NCI-H510A (cell line): ENCODE results near the gene LZTS2.

Experiments
- DNase-seq: peaks from one replicate; lab custom pipeline; 2025; lab: John Stamatoyannopoulos, UW

LZTS2 gene

GRCh38 chr10:100998183-100998990 lies 1.2 kb upstream of the LZTS2 start:
- DNase-seq = peak; percentile 91

- DNase-seq = peak; percentile 47
Measured at GRCh38 chr10:100998991-100999741, 442 bp upstream of the LZTS2 start.

- peak; percentile 25 for DNase-seq
Measured at GRCh38 chr10:101000127-101000914, 713 bp downstream of the LZTS2 start.

DNA sequence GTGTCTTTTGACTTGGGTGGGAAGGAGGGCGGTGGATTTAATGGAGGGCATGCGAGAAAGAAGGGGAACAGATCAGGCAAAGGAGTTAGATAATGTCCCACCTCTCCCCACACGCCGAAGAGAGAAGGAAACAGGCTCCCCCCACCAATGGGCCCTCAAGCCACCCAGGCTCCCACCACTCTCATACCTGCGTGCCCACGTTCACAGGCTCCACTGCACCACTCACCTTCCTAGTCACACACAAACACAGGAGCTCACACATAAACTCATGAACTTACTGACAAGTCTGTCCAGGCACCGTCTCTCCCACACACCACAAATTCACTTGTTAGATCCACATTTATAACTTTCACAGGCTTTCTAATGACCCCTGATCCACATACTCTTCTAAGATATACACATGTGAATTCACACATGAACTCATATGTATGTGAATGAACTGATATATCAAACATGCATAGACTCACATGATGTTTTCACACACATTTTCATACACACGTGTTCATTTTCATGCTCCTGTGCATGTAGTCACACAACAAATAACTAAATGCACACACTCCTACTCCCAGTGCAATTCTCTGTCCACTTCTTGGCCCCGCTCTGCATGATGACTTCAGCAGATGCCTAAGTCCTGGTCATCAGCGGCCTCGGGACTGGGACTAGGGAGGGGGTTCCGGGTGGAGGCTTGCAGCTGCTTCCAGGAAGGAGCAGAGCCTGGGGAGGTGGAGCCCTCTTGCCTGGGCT lies 1.5 kb downstream of the LZTS2 start:
- peak; percentile 26 for DNase-seq

- DNase-seq = no peak
Measured at GRCh38 chr10:101001659-101002035, 2.0 kb downstream of the LZTS2 start.

DNA sequence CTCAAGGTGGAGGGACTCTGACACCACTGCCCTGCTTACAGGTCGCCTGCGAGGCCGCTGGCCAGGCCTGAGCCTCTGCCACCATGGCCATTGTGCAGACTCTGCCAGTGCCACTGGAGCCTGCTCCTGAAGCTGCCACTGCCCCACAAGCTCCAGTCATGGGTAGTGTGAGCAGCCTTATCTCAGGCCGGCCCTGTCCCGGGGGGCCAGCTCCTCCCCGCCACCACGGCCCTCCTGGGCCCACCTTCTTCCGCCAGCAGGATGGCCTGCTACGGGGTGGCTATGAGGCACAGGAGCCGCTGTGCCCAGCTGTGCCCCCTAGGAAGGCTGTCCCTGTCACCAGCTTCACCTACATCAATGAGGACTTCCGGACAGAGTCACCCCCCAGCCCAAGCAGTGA lies 2.8 kb downstream of the LZTS2 start:
- DNase-seq = no peak

- no peak for DNase-seq
Measured at GRCh38 chr10:101003639-101004206, 4.1 kb downstream of the LZTS2 start.

DNA sequence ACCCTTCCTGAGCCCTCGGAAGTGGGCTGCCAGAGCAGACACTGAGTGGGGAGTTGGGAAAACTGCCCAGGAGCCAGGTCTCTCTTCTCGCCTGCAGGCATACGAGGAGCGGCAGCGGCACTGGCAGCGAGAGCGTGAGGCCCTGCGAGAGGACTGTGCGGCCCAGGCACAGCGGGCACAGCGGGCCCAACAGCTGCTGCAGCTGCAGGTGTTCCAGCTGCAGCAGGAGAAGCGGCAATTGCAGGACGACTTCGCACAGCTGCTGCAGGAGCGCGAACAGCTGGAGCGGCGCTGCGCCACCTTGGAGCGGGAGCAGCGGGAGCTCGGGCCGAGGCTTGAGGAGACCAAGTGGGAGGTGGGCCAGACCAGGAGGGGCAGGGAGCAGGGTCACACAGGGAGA lies 5.8 kb downstream of the LZTS2 start:
- no peak for DNase-seq

GRCh38 chr10:101005869-101006567 lies 6.4 kb downstream of the LZTS2 start:
- no peak for DNase-seq

DNA sequence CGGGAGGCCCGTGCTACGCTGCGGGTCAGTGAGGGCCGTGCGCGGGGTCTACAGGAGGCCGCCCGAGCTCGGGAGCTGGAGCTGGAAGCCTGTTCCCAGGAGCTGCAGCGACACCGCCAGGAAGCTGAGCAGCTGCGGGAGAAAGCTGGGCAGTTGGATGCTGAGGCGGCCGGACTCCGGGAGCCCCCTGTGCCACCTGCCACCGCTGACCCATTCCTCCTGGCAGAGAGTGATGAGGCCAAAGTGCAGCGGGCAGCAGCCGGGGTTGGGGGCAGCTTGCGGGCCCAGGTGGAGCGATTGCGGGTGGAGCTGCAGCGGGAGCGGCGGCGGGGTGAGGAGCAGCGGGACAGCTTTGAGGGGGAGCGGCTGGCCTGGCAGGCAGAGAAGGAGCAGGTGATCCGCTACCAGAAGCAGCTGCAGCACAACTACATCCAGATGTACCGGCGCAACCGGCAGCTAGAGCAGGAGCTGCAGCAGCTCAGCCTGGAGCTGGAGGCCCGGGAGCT lies 7.0 kb downstream of the LZTS2 start:
- no peak for DNase-seq

DNA sequence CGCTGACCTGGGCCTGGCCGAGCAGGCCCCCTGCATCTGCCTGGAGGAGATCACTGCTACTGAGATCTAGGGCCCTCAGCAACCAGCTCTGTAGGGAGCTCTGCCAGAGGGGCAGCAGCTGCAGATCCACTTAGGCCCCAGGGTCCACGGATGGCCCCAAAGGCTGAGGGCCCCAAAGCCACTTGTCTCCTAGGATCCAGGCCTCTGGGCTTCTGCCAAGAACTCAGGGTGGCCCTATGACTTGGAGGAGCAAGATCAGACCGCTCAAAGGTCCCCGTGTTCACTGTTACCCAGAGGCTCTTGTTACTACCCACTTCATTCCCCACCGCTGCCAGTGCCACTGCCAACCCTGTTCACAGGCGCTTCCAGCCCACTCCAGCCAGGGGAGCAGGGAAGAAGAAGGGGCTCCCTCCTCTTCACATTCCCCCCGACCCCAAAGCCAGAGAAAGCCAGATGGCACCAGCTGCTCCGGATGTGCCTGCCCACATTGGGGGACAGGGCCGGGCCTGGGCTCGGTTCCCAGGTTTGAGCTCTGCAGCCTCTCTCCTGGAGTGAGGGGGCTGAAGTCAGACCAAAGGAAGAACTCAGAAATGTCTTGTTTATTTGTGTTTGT lies 7.6 kb downstream of the LZTS2 start:
- no peak for DNase-seq

DNA sequence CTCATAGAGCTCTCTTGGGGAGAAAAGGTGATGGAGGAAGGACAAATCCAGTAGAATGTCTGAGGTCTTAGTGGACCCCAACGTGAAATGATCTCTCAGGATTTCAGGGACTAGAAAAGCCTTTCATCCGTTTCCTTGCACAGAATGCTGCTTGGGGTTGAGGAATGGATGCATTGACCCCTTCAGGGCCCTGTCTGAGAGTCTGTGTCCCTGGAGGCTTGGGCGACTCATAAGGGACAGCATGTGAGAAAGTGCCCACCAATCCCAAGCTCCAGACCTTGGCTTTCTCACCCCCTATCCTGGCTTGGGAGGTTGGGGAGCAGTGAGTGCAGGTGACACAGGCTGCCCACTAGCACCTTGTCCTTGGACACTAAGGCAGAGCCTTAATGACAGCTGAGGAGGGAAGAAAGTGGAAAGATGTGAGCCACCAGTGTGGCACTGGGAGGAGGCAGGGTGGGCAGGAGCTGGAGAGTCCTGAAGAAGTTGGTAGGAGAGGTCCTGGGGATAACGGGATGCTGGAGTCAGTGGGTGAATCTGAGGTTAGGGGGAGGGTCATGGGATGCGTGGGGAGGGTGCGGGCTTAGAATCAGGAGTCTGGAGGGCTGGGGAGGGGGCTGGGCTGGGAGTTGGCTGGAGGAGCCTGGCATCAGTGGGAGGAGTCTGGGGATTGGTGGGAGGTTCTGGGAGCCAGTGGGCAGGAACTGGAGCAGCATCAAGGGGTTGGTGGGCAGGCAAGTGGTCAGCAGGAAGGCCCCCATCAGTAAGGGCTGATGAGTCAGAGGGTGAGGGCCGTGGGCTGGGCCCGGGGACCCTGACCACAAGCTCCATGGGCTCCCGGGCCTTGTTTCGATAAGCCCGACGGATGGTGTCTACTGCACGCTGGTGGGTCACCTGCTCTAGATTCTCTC lies 8.6 kb downstream of the LZTS2 start:
- DNase-seq = no peak

- no peak for DNase-seq
Measured at GRCh38 chr10:101008823-101009423, 9.3 kb downstream of the LZTS2 start.

GRCh38 chr10:101010329-101010728 lies 10.7 kb downstream of the LZTS2 start:
- no peak for DNase-seq

DNA sequence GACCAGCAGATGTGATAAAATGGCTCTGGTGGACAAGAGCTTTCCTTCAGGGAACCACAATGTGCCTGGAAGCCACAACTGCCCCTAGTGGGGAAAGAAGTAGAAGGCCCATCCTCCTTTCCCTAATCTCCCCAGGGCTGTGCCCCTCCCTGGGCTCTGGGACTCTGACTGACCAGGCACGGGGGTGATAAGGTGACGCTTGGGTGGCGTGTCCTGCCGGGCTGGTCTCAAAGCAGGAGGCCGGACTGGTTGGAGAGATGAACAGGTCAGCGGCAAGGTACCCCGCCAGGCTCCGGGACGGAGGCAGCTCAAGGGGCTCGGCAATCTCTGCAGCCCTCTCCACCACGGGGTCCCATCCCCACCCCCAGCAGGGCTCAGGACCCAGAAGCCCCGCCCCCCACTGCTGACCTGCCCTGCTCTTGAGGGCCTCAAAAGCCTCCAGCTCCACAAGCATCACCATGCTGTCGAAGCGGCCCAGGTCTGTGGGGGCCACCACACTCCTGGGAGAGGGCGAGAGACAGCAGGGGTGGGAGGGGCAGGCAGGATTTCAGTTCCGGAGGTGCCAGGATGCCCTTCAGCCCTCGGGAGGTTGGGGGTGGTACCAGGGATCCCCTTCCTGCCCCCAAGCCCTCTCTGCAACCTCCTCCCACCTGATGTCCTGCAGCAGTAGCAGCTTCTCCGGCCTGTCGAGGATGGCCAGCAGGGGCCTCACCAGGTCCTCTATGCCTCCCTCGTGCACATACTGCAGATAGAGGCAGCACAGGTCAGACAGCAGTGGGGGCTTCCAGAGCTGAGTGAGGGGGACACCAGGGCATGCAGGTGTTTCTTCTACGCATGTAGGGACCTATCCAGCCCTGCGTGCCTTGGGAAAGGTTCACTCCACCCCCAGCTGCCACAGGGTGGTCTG lies 12.2 kb downstream of the LZTS2 start:
- DNase-seq = no peak

DNA sequence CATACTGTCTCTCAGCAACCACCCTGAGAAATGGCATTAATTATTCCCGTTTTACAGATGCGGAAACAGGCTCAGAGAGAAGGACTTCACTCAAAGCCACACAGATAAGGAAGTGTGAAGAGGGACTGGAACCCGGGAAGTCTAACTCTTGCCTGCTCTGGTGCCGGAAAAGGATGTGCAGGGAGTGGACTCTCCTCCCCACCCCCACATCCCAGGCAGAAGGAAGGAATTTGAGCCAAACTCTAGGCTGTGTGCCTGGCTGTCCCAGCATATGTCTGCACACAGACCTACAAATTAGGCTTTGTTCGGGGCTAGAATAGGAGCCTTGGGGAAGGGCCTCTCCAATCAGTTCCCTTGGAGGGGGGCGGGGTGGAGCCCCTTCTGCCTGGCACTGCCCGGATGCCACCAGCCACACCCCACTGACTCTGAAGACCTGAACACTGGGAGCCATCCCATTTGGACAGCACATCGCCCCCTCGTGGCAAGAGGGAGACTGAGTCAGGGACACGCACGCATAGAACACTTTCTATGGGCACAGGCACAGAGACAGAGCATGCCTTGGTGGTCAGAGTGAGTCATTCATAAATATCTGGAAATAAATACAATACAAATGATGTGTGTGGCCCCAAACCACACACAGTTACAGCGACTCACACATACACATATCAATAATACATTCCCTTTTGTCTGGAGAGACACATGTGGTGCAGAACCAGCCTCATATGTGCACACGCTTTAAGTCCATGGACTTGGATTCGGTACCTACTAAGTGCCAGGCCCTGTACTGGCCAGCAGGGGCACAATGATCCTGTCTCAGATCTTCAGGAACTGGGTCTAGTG lies 13.1 kb downstream of the LZTS2 start:
- DNase-seq = peak; percentile 51

DNA sequence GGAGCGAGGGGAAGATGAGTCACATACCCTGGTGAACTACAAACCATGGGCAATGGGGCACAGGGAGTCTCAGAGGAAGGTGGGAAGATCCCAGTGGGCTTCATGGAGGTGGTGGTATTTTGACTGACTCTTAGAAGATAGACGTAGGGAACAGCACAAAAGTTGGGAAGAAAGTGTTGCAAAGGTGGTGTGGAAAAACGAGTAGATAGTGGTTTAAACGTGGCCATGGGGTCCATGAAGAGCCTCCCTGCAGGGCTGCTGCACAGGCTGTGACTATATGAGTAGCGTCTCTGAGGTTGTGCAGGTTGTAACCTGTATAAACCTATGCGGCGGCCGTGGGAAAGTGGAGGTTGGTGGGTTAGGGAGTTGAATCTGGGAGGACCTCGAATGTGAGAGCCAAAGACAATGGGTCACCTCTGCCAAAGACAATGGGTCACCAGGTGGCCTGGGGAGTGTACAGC lies 13.8 kb downstream of the LZTS2 start:
- no peak for DNase-seq
